ENCODE results near the gene TBC1D22A.
"Not testable (repeated sequence)": the region's sequence is repeated elsewhere in the genome, so short reads cannot be mapped to it uniquely, and the experiment has no call there.

TBC1D22A gene

DNA sequence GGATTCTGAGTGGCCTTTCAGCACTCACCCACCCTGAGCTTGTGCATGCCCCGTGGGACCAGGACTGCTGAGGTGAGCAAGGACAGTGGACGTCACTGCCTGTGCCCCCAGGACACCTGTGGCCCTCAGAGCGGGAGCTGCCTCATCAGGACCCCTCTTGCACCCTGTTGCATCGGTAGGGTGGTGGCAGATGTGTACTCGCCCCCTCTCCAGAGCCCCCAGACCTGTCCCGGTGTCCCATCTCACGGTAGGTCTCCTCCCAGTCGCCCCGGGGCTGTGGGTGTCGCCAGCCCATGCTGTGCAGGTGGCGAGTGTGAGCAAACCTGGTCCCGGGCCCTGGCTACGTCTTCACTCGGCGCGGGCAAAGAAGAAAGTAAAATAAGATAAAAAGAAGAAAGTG lies 374.2 kb downstream of the TBC1D22A start:
- TF ChIP-seq, protein P1, sequence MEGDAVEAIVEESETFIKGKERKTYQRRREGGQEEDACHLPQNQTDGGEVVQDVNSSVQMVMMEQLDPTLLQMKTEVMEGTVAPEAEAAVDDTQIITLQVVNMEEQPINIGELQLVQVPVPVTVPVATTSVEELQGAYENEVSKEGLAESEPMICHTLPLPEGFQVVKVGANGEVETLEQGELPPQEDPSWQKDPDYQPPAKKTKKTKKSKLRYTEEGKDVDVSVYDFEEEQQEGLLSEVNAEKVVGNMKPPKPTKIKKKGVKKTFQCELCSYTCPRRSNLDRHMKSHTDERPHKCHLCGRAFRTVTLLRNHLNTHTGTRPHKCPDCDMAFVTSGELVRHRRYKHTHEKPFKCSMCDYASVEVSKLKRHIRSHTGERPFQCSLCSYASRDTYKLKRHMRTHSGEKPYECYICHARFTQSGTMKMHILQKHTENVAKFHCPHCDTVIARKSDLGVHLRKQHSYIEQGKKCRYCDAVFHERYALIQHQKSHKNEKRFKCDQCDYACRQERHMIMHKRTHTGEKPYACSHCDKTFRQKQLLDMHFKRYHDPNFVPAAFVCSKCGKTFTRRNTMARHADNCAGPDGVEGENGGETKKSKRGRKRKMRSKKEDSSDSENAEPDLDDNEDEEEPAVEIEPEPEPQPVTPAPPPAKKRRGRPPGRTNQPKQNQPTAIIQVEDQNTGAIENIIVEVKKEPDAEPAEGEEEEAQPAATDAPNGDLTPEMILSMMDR (IDR thresholded peaks at IDR 0.05; ENCODE audit: low read depth, low read length, missing control alignments) = no peak
- in situ Hi-C loops (cut with HindIII; ENCODE audit: low pct_ligation_motif_present, low sequenced_read_pairs) = no loop called here
- H3K36me3 ChIP-seq (replicated peaks) = no peaks in the 10 kb centered on the region

DNA sequence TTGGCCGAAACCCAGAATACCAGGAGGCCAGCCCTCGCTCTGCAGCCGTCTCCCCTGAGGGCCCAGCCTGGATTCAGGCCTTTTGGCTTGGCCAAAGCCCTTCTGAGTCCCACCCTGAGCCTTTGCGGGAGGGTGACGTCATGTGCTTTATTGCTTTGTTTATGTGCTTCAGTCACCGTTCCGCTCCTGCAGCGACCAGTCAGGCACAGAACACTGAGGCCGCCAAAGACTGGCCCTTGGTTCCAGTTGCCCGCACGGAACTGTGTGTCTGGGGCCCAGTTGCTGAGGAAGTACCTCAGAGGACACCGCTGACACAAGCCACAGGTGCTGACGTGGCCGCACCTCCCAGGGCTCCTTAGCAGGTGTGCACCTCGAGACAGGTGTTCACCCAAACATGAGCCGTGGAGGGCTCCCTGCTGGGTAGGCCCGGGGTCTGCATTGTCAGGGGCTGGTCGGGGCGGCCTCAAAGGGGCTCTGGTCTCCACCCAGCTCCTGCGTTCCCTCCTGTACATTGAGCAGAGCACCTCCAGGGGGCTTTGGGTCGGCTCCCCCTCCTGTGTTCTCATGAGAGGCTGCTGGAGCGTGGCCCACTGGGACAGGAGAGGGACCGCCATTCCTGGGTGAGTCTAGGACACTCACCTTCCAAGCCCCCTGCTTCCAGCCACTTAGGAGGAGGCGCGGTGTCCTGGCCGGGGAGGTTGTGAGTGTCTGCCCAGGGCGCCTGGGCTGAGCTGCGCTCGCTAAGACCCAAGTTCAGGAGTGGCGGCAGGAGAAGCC lies 376.8 kb downstream of the TBC1D22A start:
- in situ Hi-C loops (cut with HindIII; ENCODE audit: low pct_ligation_motif_present, low sequenced_read_pairs) = no loop called here
- Histone ChIP-seq H3K36me3 (replicated peaks) (no peaks in the 10 kb centered on the region), H3K27ac (no peak overlapping the region), H3K4me3 (ENCODE audit: low read depth, low read length) (no peak overlapping the region), H3K27me3 (replicated peaks) (no peaks in the 10 kb centered on the region)
- DNase-seq = no peak
- TF ChIP-seq, protein P1 (IDR thresholded peaks at IDR 0.05; ENCODE audit: low read depth, low read length, missing control alignments) = no peak

More for the DNA sequence above, 374.2 kb downstream of the TBC1D22A start:
- H3K27ac ChIP-seq = no peak overlapping the region
- no peak for DNase-seq
- H3K27me3 ChIP-seq (replicated peaks) = no peaks in the 10 kb centered on the region
- H3K4me3 ChIP-seq (ENCODE audit: low read depth, low read length) = no peak overlapping the region

DNA sequence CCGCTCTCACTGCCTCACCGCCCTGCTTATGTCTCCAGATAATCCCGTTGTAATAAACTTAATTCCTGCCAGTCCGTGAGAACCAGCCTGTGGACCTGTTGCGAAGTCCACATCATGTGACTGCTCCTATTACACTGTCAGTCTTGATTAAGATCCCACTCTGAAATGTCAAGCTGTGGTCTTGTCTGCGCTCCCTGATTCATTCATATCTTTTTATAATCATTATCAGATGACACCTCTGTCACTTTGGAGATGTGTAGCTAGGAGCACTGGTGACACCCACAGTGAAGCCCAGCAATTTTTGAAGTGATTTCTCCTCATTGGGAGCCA lies 377.3 kb downstream of the TBC1D22A start:
- Histone ChIP-seq H3K27me3 (replicated peaks) (no peaks in the 10 kb centered on the region), H3K36me3 (replicated peaks) (no peaks in the 10 kb centered on the region), H3K27ac (no peak overlapping the region), H3K4me3 (ENCODE audit: low read depth, low read length) (no peak overlapping the region)
- in situ Hi-C loops (cut with HindIII; ENCODE audit: low pct_ligation_motif_present, low sequenced_read_pairs) = no loop called here
- TF ChIP-seq, protein P1 (IDR thresholded peaks at IDR 0.05; ENCODE audit: low read depth, low read length, missing control alignments) = no peak
- DNase-seq = no peak

DNA sequence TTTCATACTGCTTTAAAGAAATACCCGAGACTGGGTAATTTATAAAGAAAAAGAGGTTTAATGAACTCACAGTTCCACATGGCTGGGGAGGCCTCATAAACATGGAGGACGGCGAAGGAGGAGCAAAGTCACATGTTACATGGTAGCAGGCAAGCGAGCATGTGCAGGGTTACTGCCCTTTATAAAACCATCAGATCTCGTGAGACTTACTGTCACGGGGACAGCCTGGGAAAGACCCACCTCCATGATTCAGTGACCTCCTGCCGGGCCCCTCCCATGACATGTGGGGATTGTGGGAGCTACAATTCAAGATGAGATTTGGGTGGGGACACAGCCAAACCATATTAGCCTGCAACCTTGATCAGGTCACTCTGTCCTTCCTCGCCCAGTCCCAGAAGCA lies 378.5 kb downstream of the TBC1D22A start:
- in situ Hi-C loops (cut with HindIII; ENCODE audit: low pct_ligation_motif_present, low sequenced_read_pairs); H3K4me3 ChIP-seq (ENCODE audit: low read depth, low read length); H3K27ac ChIP-seq; DNase-seq; H3K36me3 ChIP-seq (replicated peaks); H3K27me3 ChIP-seq (replicated peaks): not testable (repeated sequence)

DNA sequence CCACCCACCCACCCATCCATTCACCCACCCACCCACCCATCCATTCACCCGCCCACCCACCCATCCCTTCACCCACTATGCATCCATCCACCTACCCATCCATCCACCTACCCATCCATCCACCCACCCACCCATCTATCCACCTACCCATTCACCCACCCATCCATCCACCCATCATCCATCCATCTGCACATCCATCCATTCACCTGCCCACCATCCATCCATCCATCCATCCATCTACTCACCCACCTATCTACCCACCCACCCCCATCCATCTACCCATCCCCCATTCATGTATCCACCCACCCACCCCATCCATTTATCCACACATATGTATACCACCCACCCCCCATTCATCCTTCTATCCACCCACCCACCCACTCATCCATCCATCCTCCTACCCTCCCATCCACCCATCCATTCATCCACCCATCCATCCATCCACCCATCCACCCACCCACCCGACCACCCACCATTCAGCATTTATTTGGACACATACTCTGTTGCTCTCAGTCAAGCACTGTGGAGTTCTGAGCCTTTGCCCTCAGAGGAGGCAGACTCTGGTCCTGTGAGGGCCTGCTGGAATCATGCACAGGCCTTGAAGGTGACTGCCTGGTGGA lies 380.1 kb downstream of the TBC1D22A start:
- no peak overlapping the region for H3K4me3 ChIP-seq (ENCODE audit: low read depth, low read length)
- H3K36me3 ChIP-seq (replicated peaks) = no peaks in the 10 kb centered on the region
- in situ Hi-C loops (cut with HindIII; ENCODE audit: low pct_ligation_motif_present, low sequenced_read_pairs) = no loop called here
- DNase-seq = no peak
- TF ChIP-seq, protein P1 (IDR thresholded peaks at IDR 0.05; ENCODE audit: low read depth, low read length, missing control alignments) = no peak
- H3K27ac ChIP-seq = no peak overlapping the region
- no peaks in the 10 kb centered on the region for H3K27me3 ChIP-seq (replicated peaks)

DNA sequence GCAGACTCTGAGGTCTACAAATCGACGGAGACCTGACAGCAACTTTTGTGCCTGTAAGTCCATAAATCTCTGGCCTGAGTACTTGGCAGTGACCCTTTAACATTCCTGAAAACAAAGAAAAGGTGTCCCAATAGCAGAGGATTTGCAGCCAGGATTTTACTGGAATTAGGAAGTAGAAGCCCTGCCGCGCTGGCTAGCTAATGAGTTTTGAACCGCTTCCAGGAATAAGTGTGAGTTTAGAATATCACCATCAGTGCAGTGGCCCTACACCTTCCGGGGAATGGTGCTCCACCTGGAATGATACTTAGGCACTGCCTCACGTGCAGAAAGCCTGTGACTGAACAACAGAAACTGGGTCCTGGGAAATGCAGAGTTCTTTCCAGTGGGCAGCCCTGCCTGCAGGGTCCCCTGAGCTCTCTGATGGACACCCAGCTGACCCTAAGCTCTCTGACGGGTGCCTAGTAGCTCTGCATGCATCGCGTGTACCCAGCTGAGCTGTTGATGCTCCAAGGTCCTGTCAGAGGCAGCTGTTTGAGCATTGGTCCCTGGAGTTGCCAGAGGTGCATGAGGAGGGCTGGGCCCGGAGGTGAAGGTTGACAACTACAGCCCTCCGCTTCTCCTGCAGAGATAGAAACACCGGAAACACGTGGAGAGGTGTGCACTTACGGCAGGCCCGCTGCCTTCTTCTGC lies 380.9 kb downstream of the TBC1D22A start:
- no peaks in the 10 kb centered on the region for H3K27me3 ChIP-seq (replicated peaks)
- no peak overlapping the region for H3K4me3 ChIP-seq (ENCODE audit: low read depth, low read length)
- H3K27ac ChIP-seq = no peak overlapping the region
- no peak for DNase-seq
- no peaks in the 10 kb centered on the region for H3K36me3 ChIP-seq (replicated peaks)
- in situ Hi-C loops (cut with HindIII; ENCODE audit: low pct_ligation_motif_present, low sequenced_read_pairs) = no loop called here
- TF ChIP-seq, protein P1 (IDR thresholded peaks at IDR 0.05; ENCODE audit: low read depth, low read length, missing control alignments) = no peak
